GM19372 (cell line): ENCODE results near the gene SPIN2B.

Source experiments
- ATAC-seq: cut with Tn5 transposase; IDR thresholded peaks from one replicate; pipeline ENCODE4 v1.9.1; 2021; ENCODE audit warnings: mild to moderate bottlenecking, low read depth, moderate library complexity; ENCODE audit not compliant: unreplicated experiment

The SPIN2B gene

DNA sequence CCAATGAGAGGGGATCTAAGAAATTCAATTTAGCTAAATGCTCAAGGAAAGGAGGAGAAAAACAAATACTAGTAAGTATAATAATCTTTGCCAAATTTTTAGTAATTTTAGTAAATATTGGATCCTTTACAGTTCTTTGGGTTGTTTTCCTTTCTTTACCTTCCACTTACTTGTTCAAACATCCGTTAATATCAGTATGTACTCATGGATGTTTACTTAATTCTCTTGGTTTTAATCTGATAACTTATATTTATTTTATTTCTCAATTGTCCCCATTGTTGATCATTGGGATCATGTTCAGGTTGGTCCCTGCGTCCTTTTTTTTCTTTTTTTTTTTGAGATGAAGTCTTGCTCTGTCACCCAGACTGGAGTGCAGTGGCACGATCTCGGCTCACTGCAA lies 46.9 kb downstream of the SPIN2B start:
- no peak for ATAC-seq

DNA sequence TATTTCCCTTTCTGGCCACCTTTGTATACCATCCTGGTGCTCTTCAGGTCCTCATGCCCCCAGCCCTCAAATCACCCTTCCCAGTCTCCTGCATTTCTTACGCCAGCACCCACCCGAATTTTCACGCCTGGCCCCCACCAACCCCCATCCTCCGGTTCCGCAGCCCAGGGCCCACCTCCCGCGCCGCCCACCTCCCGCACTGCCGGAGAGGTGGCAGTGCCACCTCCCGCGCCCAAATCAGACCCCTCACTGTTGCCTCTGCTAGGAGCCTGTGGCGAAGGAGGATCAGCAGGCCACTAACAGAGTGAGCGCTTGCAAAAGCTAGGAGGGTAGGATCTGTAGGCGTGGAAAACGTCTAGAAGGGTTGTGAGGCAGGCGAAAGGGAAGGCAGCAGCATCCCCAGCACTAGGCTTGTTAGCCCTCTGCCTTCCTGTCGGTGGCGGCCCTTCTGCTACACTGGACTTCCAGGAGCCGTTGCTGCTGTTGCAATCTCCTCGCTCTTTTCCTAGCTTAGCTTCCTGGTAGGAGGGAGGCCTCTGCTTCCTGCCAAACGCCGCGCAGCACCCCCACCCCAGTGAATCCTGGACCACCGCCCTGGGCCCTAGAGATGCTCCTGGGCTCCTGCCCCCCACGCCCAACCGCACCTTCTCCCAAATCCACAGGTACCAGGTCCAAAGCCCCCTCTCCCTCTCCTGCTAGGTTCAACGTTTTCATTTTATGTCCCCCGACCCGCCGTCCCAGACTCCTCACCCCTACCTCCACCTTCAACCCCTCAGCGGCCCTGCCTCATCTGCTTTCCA lies 51.0 kb downstream of the SPIN2B start:
- ATAC-seq = no peak
